ENCODE measurements around the gene RABGAP1L.
"Not testable (repeated sequence)": the region's sequence is repeated elsewhere in the genome, so short reads cannot be mapped to it uniquely, and the experiment has no call there.

RABGAP1L gene

DNA sequence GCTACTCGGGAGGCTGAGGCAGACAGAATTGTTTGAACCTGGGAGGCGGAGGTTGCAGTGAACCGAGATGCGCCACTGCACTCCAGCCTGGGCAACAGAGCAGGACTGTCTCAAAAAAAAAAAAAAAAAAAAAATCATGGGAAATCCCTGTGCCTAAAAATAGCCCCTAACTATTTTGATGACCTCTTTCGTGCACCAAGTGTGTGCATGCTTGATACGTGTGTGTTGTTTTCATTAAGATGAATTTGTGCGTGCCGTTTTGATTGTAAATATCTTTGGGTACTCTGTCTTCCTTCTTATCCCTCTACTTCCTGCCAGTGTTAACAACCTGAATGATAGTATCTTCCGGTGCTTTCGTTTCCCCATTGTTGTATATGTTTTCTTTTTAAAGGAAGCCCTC, 850.2 kb downstream of the RABGAP1L start:
- no peak for DNase-seq

DNA sequence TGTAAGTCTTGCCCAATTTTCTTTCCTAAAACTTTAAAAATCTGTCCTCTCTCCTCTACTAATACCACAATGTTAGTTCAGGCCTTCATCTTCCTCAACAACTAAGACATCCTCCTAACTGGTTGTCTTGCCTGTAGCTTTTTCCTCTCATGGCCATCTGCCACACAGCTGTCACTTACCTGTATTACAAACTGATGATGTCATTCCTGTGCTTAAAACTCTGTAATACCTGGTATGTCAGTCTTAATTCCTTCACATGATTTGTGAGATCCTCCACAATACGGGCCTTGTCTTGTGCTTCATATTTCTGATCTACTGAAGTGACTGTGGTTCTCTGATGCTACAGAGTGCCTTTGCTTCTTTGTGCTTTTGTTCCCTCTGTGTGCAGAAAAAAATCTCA, 854.1 kb downstream of the RABGAP1L start:
- DNase-seq, result no peak

DNA sequence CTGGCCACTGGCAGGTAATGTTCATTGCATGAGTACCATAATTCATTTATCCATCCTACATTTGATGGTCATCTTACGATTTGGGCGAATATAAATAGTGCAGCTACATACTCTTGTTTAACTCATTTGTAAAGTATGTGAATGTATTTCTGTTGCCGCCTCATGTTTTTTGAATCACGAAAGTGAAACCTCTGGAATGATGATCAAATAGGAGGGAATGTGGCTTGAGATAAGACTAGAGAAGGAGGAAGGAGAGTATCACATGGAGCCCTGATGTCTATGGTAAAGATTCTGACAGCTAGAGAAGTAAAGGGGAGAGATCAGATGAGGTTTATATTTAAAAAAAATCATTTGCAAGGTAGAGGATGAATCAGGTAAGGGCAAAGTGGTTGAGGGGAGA, 855.9 kb downstream of the RABGAP1L start:
- peak; percentile 92 for DNase-seq

DNA sequence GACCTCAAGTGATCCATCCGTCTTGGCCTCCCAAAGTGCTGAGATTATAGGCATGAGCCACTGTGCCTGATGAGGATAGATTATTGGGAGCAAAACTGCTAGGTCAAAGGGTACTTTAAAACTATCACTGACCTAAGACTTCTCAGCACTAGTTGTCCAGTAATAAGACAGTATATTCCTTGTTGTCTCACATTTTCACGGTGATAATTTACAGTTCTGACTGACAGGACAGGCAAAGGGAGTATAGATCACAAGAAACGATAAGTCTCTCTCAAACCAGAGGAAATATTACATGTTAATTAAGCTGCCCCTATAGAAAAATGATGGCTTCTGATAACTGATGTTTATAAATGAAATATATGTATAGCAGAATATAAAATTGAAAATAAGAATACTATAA, 860.2 kb downstream of the RABGAP1L start:
- DNase-seq, result no peak

DNA sequence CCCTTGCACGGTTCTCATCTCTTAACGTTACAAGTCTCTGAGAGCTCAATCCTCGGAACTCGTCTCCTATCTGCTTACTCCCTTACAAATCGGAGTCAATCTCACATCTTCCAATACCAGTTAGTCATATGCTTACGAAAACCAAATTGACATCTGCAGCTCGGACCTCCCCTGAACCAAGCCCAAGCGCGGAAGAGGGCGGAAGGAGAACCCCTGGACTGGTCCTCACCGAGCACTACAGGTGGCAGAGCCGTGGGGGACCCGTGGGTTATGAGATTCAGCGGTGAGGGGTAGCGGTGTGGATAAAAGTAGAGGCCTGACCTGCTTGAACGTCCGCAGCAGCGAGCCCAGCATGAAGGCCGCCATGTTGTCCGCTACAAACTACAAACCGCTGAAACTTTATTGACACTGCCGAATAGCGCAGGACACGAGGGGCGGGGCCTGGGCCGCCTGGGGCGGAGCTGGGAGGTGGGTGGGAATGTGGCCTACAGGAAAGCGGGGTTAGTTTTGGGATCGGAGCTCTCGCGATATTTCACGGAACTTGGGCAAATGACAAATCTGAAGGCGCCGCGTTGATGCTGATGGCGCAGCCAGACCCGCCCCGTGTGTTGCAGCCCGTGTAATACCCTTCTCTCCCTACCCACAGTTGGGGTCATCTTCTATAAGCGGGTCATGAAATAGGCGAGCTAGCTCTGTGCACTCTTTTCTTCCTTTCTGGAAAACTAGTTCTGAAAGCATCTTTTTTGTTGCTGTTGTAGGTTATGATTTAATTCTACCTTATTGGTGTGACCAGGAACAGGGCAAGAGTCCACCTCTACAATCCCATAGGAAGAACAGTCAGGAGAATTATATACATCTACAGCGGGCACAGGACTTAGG, 864.0 kb downstream of the RABGAP1L start, which contains the start of gene MRPS14:
Gene MRPS14, minus strand, starts transcription at position 383 of the 879 bp plus-strand sequence. Its CDS starts 17 bp downstream, at position 366.
- peak; percentile 98 for DNase-seq

DNA sequence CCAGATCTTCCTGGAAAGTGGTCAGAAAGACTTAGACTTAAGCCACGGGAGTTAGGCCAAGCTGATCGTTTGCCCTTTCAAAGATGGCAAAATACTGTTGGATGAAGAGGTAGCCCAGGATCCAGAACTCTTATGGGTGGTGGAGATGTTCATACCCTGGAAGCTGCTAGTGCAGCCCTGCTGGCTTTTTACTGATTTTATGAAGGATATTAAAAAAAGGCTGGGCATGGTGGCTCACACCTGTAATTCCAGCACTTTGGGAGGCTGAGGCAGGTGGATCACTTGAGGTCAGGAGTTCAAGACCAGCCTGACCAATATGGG, 864.6 kb downstream of the RABGAP1L start:
- DNase-seq, result not testable (repeated sequence)

DNA sequence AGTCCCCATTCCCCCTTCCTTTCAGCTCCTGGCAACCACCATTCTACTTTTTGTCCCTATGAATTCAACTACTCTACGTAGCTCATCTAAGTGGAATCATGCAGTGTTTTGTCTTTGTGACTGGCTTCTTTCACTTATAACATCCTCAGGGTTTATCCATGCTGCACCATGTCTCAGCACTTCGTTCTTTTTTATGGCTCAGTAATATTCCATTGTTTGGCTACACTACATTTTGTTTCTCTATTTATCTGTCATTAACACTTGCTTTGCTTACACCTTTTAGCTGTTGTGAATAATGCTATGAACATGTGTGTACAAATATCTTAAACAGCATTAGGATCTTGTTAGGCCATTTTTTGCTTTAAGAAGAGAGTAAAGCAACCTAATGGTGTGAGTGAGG, 865.5 kb downstream of the RABGAP1L start:
- no peak for DNase-seq

DNA sequence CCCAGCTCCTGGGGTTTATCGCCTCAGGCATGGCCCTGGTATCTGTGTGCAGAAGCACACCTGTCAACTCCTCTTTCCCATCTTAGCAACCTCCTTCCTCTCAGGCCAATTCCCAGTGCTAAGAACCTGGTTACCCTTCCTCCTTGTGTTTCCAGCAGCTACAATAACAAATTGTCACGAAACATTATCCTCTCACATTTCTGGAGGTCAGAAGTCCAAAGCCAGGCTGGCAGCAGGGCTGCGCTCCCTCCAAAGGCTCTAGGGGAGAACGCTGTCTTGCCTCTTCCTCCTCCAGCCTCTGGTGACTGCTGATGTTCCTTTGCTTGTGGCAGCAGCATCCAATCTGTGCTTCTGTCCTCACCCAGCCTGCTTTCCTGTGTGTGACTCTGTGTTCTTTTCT, 874.6 kb downstream of the RABGAP1L start:
- no peak for DNase-seq

DNA sequence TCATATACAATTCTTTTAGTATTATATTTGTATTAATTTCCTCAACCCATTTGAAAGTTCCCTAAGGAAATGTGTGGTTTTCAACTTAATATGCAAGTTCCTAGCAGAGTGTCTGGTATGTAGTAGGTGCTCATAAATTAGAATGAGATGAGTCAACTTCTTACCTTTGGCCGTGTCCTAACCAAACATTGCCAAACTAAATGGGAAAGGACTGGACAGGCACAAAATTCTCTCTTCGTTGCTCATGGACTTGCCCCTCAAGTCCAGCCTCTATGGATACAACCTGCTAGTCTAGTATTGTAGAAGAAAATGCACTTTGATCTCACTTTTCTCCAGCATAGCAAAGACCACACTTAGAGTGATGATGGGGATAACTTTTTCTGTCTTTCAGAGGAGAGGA, 875.5 kb downstream of the RABGAP1L start:
- no peak for DNase-seq

DNA sequence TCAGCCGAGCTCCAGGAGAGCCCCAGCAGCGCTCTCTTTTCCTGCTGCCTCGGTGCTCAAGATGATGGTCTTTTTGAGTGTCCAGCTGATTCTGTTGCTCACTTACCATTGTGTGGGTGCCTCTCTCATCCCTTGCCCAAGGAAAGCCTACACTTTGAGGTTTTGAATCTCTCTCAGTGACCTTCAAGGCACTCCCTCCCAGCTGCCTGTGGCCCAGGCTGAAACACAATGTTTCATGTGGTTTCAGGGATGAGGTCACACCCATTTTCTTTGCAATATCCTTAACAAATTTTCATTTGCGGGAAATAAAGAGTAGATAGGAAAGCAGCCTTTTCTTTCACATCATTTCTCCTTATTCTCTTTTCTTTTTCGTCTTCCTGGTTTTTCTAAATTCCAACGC, 876.5 kb downstream of the RABGAP1L start:
- no peak for DNase-seq

DNA sequence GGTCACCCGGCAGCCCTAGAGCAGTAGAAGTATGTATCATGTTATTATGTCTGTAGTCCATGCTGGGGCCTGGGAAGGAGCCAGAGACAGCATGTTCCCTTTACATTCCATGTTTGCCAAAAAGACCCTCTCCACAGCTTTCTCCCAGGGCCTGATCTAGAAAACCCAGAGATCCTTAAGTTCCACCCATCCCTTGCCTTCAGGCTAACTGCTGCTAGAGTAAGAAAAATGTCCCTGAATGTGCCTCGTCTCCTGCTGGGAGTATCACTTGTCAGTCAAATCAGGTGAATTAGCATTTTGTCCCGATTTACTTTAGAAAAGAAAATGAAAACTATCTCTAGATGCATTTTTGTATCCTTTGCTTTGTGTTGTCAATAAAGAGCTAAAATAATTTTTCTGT, 877.2 kb downstream of the RABGAP1L start:
- DNase-seq, result no peak

DNA sequence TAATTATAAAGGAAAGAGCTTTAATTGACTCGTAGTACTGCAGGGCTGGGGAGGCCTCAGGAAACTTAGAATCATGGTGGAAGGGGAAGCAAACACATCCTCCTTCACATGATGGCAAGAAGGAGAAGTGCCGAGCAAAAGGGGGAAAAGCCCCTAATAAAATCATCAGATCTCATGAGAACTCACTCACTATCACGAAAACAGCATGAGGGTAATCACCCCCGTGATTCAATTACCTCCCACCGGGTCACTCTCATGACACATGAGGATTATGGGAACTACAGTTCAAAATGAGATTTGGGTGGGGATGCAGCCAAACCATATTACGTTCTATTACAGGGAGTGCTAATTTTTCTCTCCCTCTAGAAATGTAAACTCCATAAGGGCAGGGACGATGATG, 878.1 kb downstream of the RABGAP1L start:
- DNase-seq, result no peak

DNA sequence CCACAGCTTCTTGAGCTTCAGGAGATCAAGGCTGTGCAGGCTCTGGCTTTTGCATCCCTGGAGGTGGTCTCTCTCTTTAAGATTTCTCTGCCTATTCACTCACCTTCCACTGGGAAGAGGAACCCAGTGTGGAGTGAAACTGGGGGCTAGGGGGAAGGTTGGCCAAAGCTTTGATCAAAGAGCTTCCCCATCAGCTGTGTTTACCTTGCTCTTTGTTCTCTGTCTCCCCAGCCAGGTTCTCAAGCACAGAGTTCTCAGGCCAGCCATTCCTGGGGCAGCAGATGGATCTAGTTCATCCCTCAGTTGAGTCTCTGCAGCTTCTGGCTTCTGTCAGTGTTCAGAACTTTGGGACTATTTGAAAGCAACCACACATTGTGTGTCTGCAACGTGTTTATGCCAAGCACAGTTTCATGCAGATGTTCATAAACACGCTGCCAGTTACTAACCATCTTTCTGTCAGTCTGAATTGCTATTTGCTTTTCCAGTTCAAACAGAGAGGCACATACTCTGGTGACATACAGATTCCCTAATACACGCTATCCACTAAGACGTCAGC, 881.1 kb downstream of the RABGAP1L start:
- no peak for DNase-seq

DNA sequence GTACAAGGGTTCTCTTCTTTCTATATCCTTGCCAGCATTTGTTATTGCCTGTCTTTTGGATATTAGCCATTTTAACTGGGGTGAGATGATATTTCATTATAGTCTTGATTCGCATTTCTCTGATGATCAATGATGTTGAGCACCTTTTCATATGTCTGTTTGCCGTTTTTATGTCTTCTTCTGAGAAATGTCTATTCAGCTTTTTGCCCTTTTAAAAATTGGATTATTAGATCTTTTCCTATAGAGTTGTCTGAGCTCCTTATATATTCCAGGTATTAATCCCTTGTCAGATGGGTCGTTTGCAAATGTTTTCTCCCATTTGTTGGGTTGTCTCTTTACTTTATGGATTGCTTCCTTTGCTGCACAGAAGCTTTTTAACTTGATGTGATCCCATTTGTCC, 883.3 kb downstream of the RABGAP1L start:
- DNase-seq, result no peak

DNA sequence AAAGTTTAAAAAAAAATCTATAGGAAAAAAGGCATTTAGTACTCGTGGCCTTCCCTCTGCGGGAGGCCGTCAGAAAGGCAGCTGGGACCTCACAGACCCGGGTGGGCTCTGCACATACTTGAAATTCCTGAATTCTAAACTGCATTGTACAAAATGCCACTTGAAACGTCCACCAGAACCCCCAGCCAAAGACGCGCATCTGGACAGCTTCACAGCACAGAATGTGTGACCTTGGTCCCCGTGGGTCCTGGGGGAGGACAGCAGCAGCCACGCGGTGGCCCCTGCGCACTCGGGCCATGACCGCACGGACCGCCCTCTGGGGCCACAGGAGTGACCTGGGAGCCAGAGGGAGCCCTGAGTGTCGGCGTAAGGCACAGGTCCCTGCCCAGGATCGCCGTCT, 884.5 kb downstream of the RABGAP1L start:
- peak; percentile 26 for DNase-seq

DNA sequence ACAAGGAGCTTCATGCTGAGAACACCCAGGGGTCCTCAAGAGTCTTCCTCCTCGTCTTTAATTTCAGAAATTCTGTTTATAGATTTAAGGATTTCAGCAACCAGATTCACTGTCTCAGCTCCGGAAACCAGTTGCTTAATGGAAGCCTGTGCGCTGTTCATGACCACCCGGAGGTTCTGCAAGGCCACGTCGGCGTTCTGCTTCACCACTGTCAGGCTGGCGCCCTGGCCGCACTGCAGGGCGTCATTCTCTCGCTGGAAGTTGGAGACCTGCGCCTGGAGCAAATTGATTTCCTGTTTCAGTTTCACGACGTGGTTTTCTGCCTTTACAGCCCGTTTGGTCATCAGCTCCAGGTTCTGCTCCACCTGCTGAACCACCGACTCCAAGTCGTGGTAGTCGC, 885.3 kb downstream of the RABGAP1L start:
- not testable (repeated sequence) for DNase-seq

All from fibroblast of skin of back (primary cell).